Uterus (tissue), 2 donors: ENCODE results near the gene CORO7.

Source experiments
- POLR2A ChIP-seq, 2 donors: fragments of 450-650 bp; IDR thresholded peaks; one replicate each; pipeline ENCODE4 v1.6.1; 2016; ENCODE audit warnings: antibody characterized with exemption in 2 of 2, mild to moderate bottlenecking in 1 of 2, moderate library complexity in 1 of 2
- TF ChIP-seq, protein P1 (sequence below), 4 experiments: fragments of 200-600 bp in 2 of 4; fragments of 450-650 bp in 2 of 4; sonication (generic) in 2 of 4; IDR thresholded peaks; one replicate each; pipeline ENCODE4 v1.5.1; 2016 to 2019; ENCODE audit warnings: antibody characterized with exemption in 4 of 4, mild to moderate bottlenecking in 2 of 4, moderate library complexity in 1 of 4

- TF ChIP-seq, protein P1, sequence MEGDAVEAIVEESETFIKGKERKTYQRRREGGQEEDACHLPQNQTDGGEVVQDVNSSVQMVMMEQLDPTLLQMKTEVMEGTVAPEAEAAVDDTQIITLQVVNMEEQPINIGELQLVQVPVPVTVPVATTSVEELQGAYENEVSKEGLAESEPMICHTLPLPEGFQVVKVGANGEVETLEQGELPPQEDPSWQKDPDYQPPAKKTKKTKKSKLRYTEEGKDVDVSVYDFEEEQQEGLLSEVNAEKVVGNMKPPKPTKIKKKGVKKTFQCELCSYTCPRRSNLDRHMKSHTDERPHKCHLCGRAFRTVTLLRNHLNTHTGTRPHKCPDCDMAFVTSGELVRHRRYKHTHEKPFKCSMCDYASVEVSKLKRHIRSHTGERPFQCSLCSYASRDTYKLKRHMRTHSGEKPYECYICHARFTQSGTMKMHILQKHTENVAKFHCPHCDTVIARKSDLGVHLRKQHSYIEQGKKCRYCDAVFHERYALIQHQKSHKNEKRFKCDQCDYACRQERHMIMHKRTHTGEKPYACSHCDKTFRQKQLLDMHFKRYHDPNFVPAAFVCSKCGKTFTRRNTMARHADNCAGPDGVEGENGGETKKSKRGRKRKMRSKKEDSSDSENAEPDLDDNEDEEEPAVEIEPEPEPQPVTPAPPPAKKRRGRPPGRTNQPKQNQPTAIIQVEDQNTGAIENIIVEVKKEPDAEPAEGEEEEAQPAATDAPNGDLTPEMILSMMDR (IDR thresholded peaks at IDR 0.05): no peak
- no peak for TF ChIP-seq POLR2A (IDR thresholded peaks at IDR 0.05)
Observed at GRCh38 chr16:4362476-4363135, 53.8 kb downstream of the CORO7 start.
